B cell (primary cell): ENCODE results near the gene PDE3B. TPM values are rescaled to one million over a fixed set of nuclear protein-coding genes. Genes with fewer than 3 reads are reported as not detected.
"Not testable (repeated sequence)": the region's sequence is repeated elsewhere in the genome, so short reads cannot be mapped to it uniquely, and the experiment has no call there.

Experiments
- ATAC-seq: fragments of 200-7000 bp; cut with Tn5 transposase; one replicate; pipeline ENCODE4 v1.10.0; 2021; ENCODE audit warnings: low read depth, mild to moderate bottlenecking, moderate number of reproducible peaks, moderate library complexity
- CTCF ChIA-PET: fragments of 350-600 bp; sonication (Branson Sonifier 250); formaldehyde crosslinking; loops from one replicate; lab custom pipeline; 2021; ENCODE audit warnings: antibody characterized with exemption, inconsistent platforms; lab: Charles Lee
- POLR2A ChIA-PET: fragments of 350-600 bp; sonication (Branson Sonifier 250); formaldehyde crosslinking; loops from one replicate; lab custom pipeline; 2021; ENCODE audit warnings: antibody characterized with exemption; lab: Charles Lee
- DNase-seq: peaks from one replicate; pipeline ENCODE4 v3.0.0; 2013
- H2AFZ ChIP-seq: 2 replicates; pipeline ENCODE4 v1.6.1; 2012; ENCODE audit warnings: mild to moderate bottlenecking, low read depth, low read length; ENCODE audit not compliant: insufficient read depth, poor library complexity, severe bottlenecking
- H3K27ac ChIP-seq, 2 donors: 1 replicate in 1 of 2; 2 replicates in 1 of 2; pipeline ENCODE4 v1.5.1; 2012 to 2013; ENCODE audit warnings: low read length in 2 of 2, mild to moderate bottlenecking in 2 of 2, moderate library complexity in 1 of 2
- H3K27me3 ChIP-seq, 4 experiments: fragments of 200-600 bp in 1 of 4; sonication (generic) in 1 of 4; replicated peaks in 1 of 4; 1 replicate in 2 of 4; 2 replicates in 2 of 4; pipeline versions ENCODE4 v1.6.1 to v1.7.0; 2013 to 2016; ENCODE audit warnings: low read length in 3 of 4, mild to moderate bottlenecking in 2 of 4, mixed read lengths in 1 of 4, moderate library complexity in 1 of 4; ENCODE audit not compliant: insufficient read depth in 4 of 4, control insufficient read depth in 3 of 4; ENCODE audit errors: control extremely low read depth in 1 of 4
- H3K36me3 ChIP-seq, 2 experiments: replicated peaks in 1 of 2; 1 replicate in 1 of 2; 2 replicates in 1 of 2; pipeline versions ENCODE4 v1.6.1 to v1.7.1; 2013; ENCODE audit warnings: low read length in 1 of 2; ENCODE audit not compliant: insufficient read depth in 2 of 2, control insufficient read depth in 1 of 2; ENCODE audit errors: control extremely low read depth in 1 of 2, extremely low read depth in 1 of 2
- H3K4me1 ChIP-seq, 2 donors: fragments of 200-600 bp in 1 of 2; sonication (generic) in 1 of 2; 1 replicate in 1 of 2; 2 replicates in 1 of 2; pipeline versions ENCODE4 v1.5.1 to v1.6.1; 2013 to 2017; ENCODE audit warnings: low read length in 2 of 2; ENCODE audit not compliant: control insufficient read depth in 2 of 2, insufficient read depth in 2 of 2
- H3K4me2 ChIP-seq: replicated peaks from 2 replicates; pipeline ENCODE3; 2012; ENCODE audit warnings: mild to moderate bottlenecking, low read depth, low read length; ENCODE audit not compliant: poor library complexity, severe bottlenecking
- H3K4me3 ChIP-seq, 5 experiments: fragments of 200-600 bp in 1 of 5; sonication (generic) in 1 of 5; 1 replicate in 3 of 5; 2 replicates in 2 of 5; pipeline versions ENCODE4 v1.5.1 to v1.7.0; 2011 to 2016; ENCODE audit warnings: low read length in 4 of 5, mild to moderate bottlenecking in 4 of 5, low read depth in 2 of 5, control low read depth in 1 of 5, moderate library complexity in 1 of 5; ENCODE audit not compliant: insufficient read depth in 1 of 5; ENCODE audit errors: control extremely low read depth in 1 of 5, extremely low read depth in 1 of 5
- H3K79me2 ChIP-seq: fragments of 200-600 bp; sonication (generic); one replicate; pipeline ENCODE4 v1.6.0; 2016; ENCODE audit warnings: low read length; ENCODE audit not compliant: control insufficient read depth, insufficient read depth
- H3K9ac ChIP-seq: fragments of 200-600 bp; sonication (generic); 2 replicates; pipeline ENCODE4 v1.6.1; 2017; ENCODE audit warnings: mild to moderate bottlenecking, low read length, moderate library complexity
- H3K9me3 ChIP-seq, 3 donors: one replicate each; pipeline versions ENCODE4 v1.6.1 to v1.7.1; 2013; ENCODE audit warnings: low read length in 2 of 3; ENCODE audit not compliant: control insufficient read depth in 2 of 3, insufficient read depth in 1 of 3; ENCODE audit errors: control extremely low read depth in 1 of 3
- H4K20me1 ChIP-seq: 2 replicates; pipeline ENCODE4 v1.6.0; 2012; ENCODE audit warnings: mild to moderate bottlenecking, low read length; ENCODE audit not compliant: insufficient read depth, control insufficient read depth, poor library complexity, severe bottlenecking
- H3K27ac Mint-ChIP-seq: one replicate; pipeline ENCODE4 v1.8.0; 2021; ENCODE audit warnings: mixed read lengths
- H3K27me3 Mint-ChIP-seq: one replicate; pipeline ENCODE4 v1.8.0; 2021; ENCODE audit warnings: mixed read lengths
- H3K4me1 Mint-ChIP-seq: one replicate; pipeline ENCODE4 v1.8.0; 2021; ENCODE audit warnings: mixed read lengths
- H3K4me3 Mint-ChIP-seq: one replicate; pipeline ENCODE4 v1.8.0; 2021; ENCODE audit warnings: mixed read lengths
- H3K9me3 Mint-ChIP-seq: one replicate; pipeline ENCODE4 v1.8.0; 2022; ENCODE audit warnings: mixed read lengths; ENCODE audit not compliant: insufficient read depth
- EZH2 ChIP-seq: IDR thresholded peaks from 2 replicates; pipeline ENCODE4 v1.6.1; 2012; ENCODE audit warnings: borderline replicate concordance, low read depth, mild to moderate bottlenecking, moderate library complexity, low read length; ENCODE audit not compliant: insufficient read depth, poor library complexity, severe bottlenecking
- WGBS: methylation state at CpG from one replicate; pipeline ENCODE4 v1.1.5; 2013; ENCODE audit warnings: missing lambda C conversion rate; ENCODE audit not compliant: insufficient coverage; 5-methylcytosine and 5-hydroxymethylcytosine counted together
- intact Hi-C: fragments of 100-400 bp; cut with micrococcal nuclease; formaldehyde crosslinking; loops from one replicate; pipeline ENCODE4 v1.10.0; 2022
- polyA plus RNA-seq: library from polyadenylated mRNA; depleted of rRNA; stranded (reverse); fragments of >200 nt; gene quantifications from 2 replicates; pipeline ENCODE4 v1.2.3, GENCODE V29; 2012
- total RNA-seq, 2 donors: library from RNA; stranded (reverse); fragments of 120-200 nt in 1 of 2; gene quantifications; 1 replicate in 1 of 2; 2 replicates in 1 of 2; pipeline versions ENCODE4 v1.2.3 to v1.2.4, GENCODE V29; 2013 to 2022

Gene PDE3B
- total and polyA plus RNA-seq, 2 donors (not counting 1 experiment from before 2014, with no cell fraction given) = 1.0 to 60.7 TPM

GRCh38 chr11:14775897-14776296 lies 132.3 kb downstream of the PDE3B start:
- Mint-ChIP-seq H3K9me3 (no peaks in the 10 kb centered on the region), H3K4me1 (peaks cover 9% of the 10 kb centered on the region), H3K27me3 (peaks cover 21% of the 10 kb centered on the region), H3K27ac (peak overlapping the region; percentile 63), H3K4me3 (peak overlapping the region; percentile 32)
- POLR2A ChIA-PET = no interaction called here
- Histone ChIP-seq H2AFZ (no peak overlapping the region), H3K4me1 (peaks cover 6 to 13% of the 10 kb centered on the region in 2 donors), H3K4me3 (no peak overlapping the region), H3K4me2 (peak overlapping the region; percentile 33), H3K27me3 (peaks cover 0 to 2% (median 0%) of the 10 kb centered on the region in 4 experiments), H3K27ac (peak overlapping the region; percentile 30 to 45), H3K9ac (no peak overlapping the region), H3K79me2 (no peaks in the 10 kb centered on the region), H3K36me3 (no peaks in the 10 kb centered on the region), H4K20me1 (no peaks in the 10 kb centered on the region), H3K9me3 (peaks cover 0 to 5% (median 2%) of the 10 kb centered on the region in 3 donors)
- intact Hi-C loops = no loop called here
- ATAC-seq = no peak
- no peak for DNase-seq
- CTCF ChIA-PET = interaction anchor here (1.0 kb wide), 1 partner anchor 14 kb away, joined by 3 read pairs; no protein-coding TSS in a partner anchor
- TF ChIP-seq EZH2 = no peak

GRCh38 chr11:14778460-14778859 lies 134.9 kb downstream of the PDE3B start:
- H3K27ac ChIP-seq, H3K4me3 ChIP-seq, H3K9me3 Mint-ChIP-seq, H3K27me3 ChIP-seq, H3K27ac Mint-ChIP-seq, H2AFZ ChIP-seq, DNase-seq, H3K9ac ChIP-seq, H4K20me1 ChIP-seq, H3K79me2 ChIP-seq, H3K36me3 ChIP-seq, H3K4me1 Mint-ChIP-seq, H3K9me3 ChIP-seq, H3K4me2 ChIP-seq, intact Hi-C loops, ATAC-seq, POLR2A ChIA-PET, H3K4me3 Mint-ChIP-seq: not testable (repeated sequence)
- CTCF ChIA-PET = interaction anchor here (0.7 to 2.0 kb wide), 2 partner anchors 11 kb away, joined by 3 to 7 read pairs; no protein-coding TSS in a partner anchor
- H3K4me1 ChIP-seq = peaks cover 6 to 13% of the 10 kb centered on the region in 2 donors
- peaks cover 21% of the 10 kb centered on the region for H3K27me3 Mint-ChIP-seq
- 95% methylated on average over 3 of the region's 8 CpGs for WGBS
